CD4-positive, alpha-beta memory T cell (primary cell): Measurements from ENCODE around the gene COL20A1. TPM values are rescaled to one million over a fixed set of nuclear protein-coding genes. Genes with fewer than 3 reads are reported as not detected.
A peak's percentile ranks its signal among the peaks of the same experiment; 100 is the strongest.
"Not testable (repeated sequence)": the region's sequence is repeated elsewhere in the genome, so short reads cannot be mapped to it uniquely, and the experiment has no call there.

Experiments
- CTCF ChIA-PET: fragments of 350-600 bp; sonication (Branson Sonifier 250); formaldehyde crosslinking; loops from one replicate; lab custom pipeline; 2021; ENCODE audit warnings: inconsistent platforms; ENCODE audit not compliant: partially characterized antibody; lab: Charles Lee
- POLR2A ChIA-PET: fragments of 350-600 bp; sonication (Branson Sonifier 250); formaldehyde crosslinking; loops from one replicate; lab custom pipeline; 2021; ENCODE audit not compliant: partially characterized antibody; lab: Charles Lee
- DNase-seq, 5 donors: peaks; one replicate each; pipeline versions ENCODE4 v3.0.0 to v3.0.0-alpha.2; 2020 to 2022; ENCODE audit warnings: mixed read lengths in 1 of 5
- H3K27ac ChIP-seq: one replicate; pipeline ENCODE4 v1.7.0; 2013; ENCODE audit warnings: low read depth, low read length
- H3K27me3 ChIP-seq: 2 replicates; pipeline ENCODE4 v1.7.0; 2013; ENCODE audit warnings: mild to moderate bottlenecking, low read length, moderate library complexity; ENCODE audit not compliant: insufficient read depth
- H3K36me3 ChIP-seq: 2 replicates; pipeline ENCODE4 v1.7.0; 2013; ENCODE audit warnings: mild to moderate bottlenecking, low read length, moderate library complexity; ENCODE audit not compliant: insufficient read depth
- H3K4me1 ChIP-seq: 2 replicates; pipeline ENCODE4 v1.7.0; 2013; ENCODE audit warnings: mild to moderate bottlenecking, low read length, moderate library complexity; ENCODE audit not compliant: insufficient read depth
- H3K4me3 ChIP-seq, 2 donors: one replicate each; pipeline ENCODE4 v1.7.0; 2013; ENCODE audit warnings: low read length in 2 of 2, mild to moderate bottlenecking in 1 of 2
- H3K9me3 ChIP-seq, 2 donors: one replicate each; pipeline ENCODE4 v1.7.0; 2013; ENCODE audit warnings: low read length in 2 of 2, control low read depth in 1 of 2; ENCODE audit not compliant: control insufficient read depth in 1 of 2
- H3K27ac Mint-ChIP-seq, 7 donors: one replicate each; pipeline ENCODE4 v1.8.0; 2020 to 2021; ENCODE audit warnings: mixed read lengths in 7 of 7, mild to moderate bottlenecking in 6 of 7, inconsistent platforms in 3 of 7, moderate library complexity in 3 of 7
- H3K27me3 Mint-ChIP-seq, 2 donors: one replicate each; pipeline ENCODE4 v1.8.0; 2020 to 2021; ENCODE audit warnings: mixed read lengths in 2 of 2
- H3K36me3 Mint-ChIP-seq, 2 donors: one replicate each; pipeline ENCODE4 v1.8.0; 2020 to 2021; ENCODE audit warnings: mixed read lengths in 2 of 2, inconsistent platforms in 1 of 2, mild to moderate bottlenecking in 1 of 2
- H3K4me1 Mint-ChIP-seq, 4 donors: one replicate each; pipeline ENCODE4 v1.8.0; 2020 to 2021; ENCODE audit warnings: mixed read lengths in 4 of 4, mild to moderate bottlenecking in 1 of 4
- H3K4me3 Mint-ChIP-seq, 8 donors: one replicate each; pipeline ENCODE4 v1.8.0; 2020 to 2021; ENCODE audit warnings: mixed read lengths in 8 of 8, mild to moderate bottlenecking in 7 of 8, moderate library complexity in 6 of 8, inconsistent platforms in 3 of 8
- H3K9me3 Mint-ChIP-seq, 8 donors: one replicate each; pipeline ENCODE4 v1.8.0; 2020 to 2021; ENCODE audit warnings: mixed read lengths in 8 of 8, mild to moderate bottlenecking in 5 of 8, inconsistent platforms in 3 of 8, moderate library complexity in 1 of 8
- intact Hi-C: fragments of 100-400 bp; cut with micrococcal nuclease; formaldehyde crosslinking; loops from one replicate; pipeline ENCODE4 v1.15.1; 2023
- polyA plus RNA-seq, 2 donors: library from polyadenylated mRNA; unstranded; fragments of 300-500 nt; fragmentation: Illumina TruSeq; gene quantifications; one replicate each; pipeline ENCODE4 v1.2.3, GENCODE V29; 2021
- total RNA-seq, 2 experiments: library from RNA; stranded (reverse); gene quantifications; one replicate each; pipeline ENCODE4 v1.2.3, GENCODE V29; 2021

COL20A1 gene
- total and polyA plus RNA-seq, 4 experiments from 2014 or later: 0.11 TPM; not detected in 3

DNA sequence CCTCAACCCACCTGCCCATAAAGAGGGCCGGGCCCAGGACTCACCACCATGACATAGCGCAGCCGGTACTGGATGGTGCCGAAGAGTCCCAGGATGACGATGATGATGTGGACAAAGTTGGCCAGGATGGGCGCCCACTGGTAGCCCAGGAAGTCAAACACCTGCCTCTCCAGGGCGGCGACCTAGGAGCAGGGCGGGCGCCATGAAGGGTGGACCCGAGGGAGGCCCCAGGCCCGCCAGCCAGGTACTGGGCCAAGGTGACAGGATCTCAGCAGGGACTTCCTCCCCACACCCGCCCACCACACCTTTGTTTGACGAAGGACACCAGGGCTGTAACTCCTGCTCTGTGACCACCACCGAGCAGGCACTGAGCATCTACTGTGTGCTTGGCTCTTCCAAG is 43.1 kb upstream of the COL20A1 start:
- Mint-ChIP-seq H3K27me3 (peaks cover 20 to 27% of the 10 kb centered on the region in 2 donors), H3K4me3 (no peak overlapping the region), H3K9me3 (peaks cover 0 to 4% (median 0%) of the 10 kb centered on the region in 8 donors), H3K27ac (no peak overlapping the region), H3K36me3 (no peaks in the 10 kb centered on the region), H3K4me1 (peaks cover 4 to 7% (median 6%) of the 10 kb centered on the region in 4 donors)
- DNase-seq: no peak
- Histone ChIP-seq H3K9me3 (no peaks in the 10 kb centered on the region), H3K4me3 (no peak overlapping the region), H3K27ac (no peak overlapping the region), H3K36me3 (no peaks in the 10 kb centered on the region), H3K27me3 (peaks cover 12% of the 10 kb centered on the region), H3K4me1 (peaks cover 8% of the 10 kb centered on the region)
- POLR2A ChIA-PET: no interaction called here
- CTCF ChIA-PET: no interaction called here
- intact Hi-C loops: no loop called here

GRCh38 chr20:63251350-63251749 is 41.6 kb upstream of the COL20A1 start:
- intact Hi-C loops, H3K36me3 Mint-ChIP-seq, H3K27ac Mint-ChIP-seq, H3K36me3 ChIP-seq, H3K9me3 ChIP-seq, DNase-seq, H3K4me1 ChIP-seq, H3K4me3 ChIP-seq, CTCF ChIA-PET, POLR2A ChIA-PET, H3K27ac ChIP-seq, H3K9me3 Mint-ChIP-seq, H3K4me3 Mint-ChIP-seq: not testable (repeated sequence)
- H3K27me3 ChIP-seq: peaks cover 19% of the 10 kb centered on the region
- Mint-ChIP-seq H3K4me1 (peaks cover 4 to 13% (median 7%) of the 10 kb centered on the region in 4 donors), H3K27me3 (peaks cover 28 to 31% of the 10 kb centered on the region in 2 donors)

GRCh38 chr20:63252284-63252711 is 40.7 kb upstream of the COL20A1 start:
- H3K4me3 Mint-ChIP-seq: peak overlapping the region in 1 of 8 donors; percentile 60
- H3K27me3 Mint-ChIP-seq: peaks cover 33 to 37% of the 10 kb centered on the region in 2 donors
- H3K9me3 Mint-ChIP-seq: peaks cover 0 to 4% (median 0%) of the 10 kb centered on the region in 8 donors
- H3K4me1 Mint-ChIP-seq: peaks cover 7 to 13% (median 8%) of the 10 kb centered on the region in 4 donors
- Histone ChIP-seq H3K4me1 (peaks cover 8% of the 10 kb centered on the region), H3K9me3 (no peaks in the 10 kb centered on the region), H3K27me3 (peaks cover 19% of the 10 kb centered on the region), H3K36me3 (no peaks in the 10 kb centered on the region), H3K4me3 (no peak overlapping the region), H3K27ac (no peak overlapping the region)
- DNase-seq: no peak
- CTCF ChIA-PET: no interaction called here
- intact Hi-C loops: no loop called here
- POLR2A ChIA-PET: no interaction called here
- H3K36me3 Mint-ChIP-seq: no peaks in the 10 kb centered on the region
- no peak overlapping the region for H3K27ac Mint-ChIP-seq

GRCh38 chr20:63253065-63253437 is 39.9 kb upstream of the COL20A1 start:
- intact Hi-C loops: no loop called here
- no peak for DNase-seq
- H3K9me3 ChIP-seq: no peaks in the 10 kb centered on the region
- H3K36me3 ChIP-seq: no peaks in the 10 kb centered on the region
- H3K9me3 Mint-ChIP-seq: peaks cover 0 to 4% (median 0%) of the 10 kb centered on the region in 8 donors
- H3K4me3 Mint-ChIP-seq: peak overlapping the region in 6 of 8 donors; percentile 21 to 81 (median 58)
- H3K27ac Mint-ChIP-seq: no peak overlapping the region
- H3K4me3 ChIP-seq: no peak overlapping the region
- no peak overlapping the region for H3K27ac ChIP-seq
- peaks cover 7 to 13% (median 8%) of the 10 kb centered on the region in 4 donors for H3K4me1 Mint-ChIP-seq
- POLR2A ChIA-PET: no interaction called here
- CTCF ChIA-PET: no interaction called here
- H3K36me3 Mint-ChIP-seq: no peaks in the 10 kb centered on the region
- H3K27me3 ChIP-seq: peaks cover 19% of the 10 kb centered on the region
- peaks cover 8% of the 10 kb centered on the region for H3K4me1 ChIP-seq
- H3K27me3 Mint-ChIP-seq: peaks cover 35 to 40% of the 10 kb centered on the region in 2 donors

DNA sequence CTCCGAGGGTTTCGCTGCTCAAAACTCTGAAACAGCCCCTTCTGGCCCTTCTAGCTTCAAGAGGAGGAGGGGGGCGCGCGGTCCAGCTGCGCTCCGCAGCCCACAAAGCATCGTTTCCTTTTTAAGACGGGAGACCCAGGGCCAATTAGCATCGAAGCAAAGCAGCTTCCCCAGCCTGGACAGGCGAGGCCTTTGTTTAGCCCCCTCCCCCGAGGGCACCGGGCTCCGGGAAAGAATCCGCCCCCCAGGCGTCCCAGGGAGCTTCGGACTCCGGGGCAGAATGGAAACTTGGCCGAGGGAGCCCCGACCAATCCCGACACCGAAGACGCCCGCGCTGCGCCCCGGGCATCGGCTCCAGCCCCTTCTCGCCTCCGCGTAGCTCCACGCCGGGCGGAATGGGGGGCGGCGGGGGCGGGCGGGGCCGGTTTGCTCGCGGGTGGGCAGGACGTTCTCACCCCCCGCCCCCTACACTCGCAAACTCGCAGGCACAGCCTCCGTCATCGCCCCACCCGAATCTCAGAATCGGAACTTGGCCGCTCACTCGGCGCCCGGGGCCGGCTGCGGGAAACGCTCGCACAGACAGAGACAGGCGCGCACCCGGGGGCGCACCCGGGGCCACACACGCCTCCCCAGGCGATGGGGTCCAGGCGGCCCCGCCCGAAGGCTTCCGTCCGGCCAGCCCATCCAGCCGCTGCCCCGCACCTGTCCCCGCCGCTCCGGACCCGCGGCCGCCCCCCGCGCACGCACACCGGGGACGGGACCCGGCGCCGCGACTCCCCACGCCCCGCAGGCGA is 39.4 kb upstream of the COL20A1 start:
- no peaks in the 10 kb centered on the region for H3K36me3 Mint-ChIP-seq
- H3K27me3 Mint-ChIP-seq: peaks cover 36 to 39% of the 10 kb centered on the region in 2 donors
- peaks cover 0 to 4% (median 0%) of the 10 kb centered on the region in 8 donors for H3K9me3 Mint-ChIP-seq
- no peak overlapping the region for H3K4me3 ChIP-seq
- H3K27me3 ChIP-seq: peaks cover 19% of the 10 kb centered on the region
- no peak for DNase-seq
- intact Hi-C loops: no loop called here
- CTCF ChIA-PET: no interaction called here
- POLR2A ChIA-PET: no interaction called here
- no peak overlapping the region for H3K4me3 Mint-ChIP-seq
- H3K36me3 ChIP-seq: no peaks in the 10 kb centered on the region
- peaks cover 7 to 13% (median 9%) of the 10 kb centered on the region in 4 donors for H3K4me1 Mint-ChIP-seq
- H3K27ac Mint-ChIP-seq: no peak overlapping the region
- no peak overlapping the region for H3K27ac ChIP-seq
- no peaks in the 10 kb centered on the region for H3K9me3 ChIP-seq
- H3K4me1 ChIP-seq: peaks cover 8% of the 10 kb centered on the region

DNA sequence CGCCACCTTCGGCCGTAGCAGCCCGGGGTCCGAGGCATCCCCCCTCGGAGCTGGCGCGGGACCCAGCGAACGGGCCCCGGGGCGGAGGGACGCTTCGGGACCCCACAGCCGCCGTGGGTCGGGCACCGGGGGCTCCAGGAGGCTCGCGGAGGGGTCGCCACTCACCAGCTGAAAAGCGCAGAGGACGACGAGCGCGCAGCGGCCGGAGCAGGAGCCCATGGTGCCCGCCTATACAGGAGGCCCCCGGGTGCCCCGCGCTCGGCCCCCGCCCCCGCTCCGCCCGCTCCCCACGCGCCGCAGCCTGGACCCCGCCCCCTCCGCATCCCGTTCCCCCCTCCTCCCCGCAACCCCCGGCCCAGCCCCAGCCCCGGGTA is 38.8 kb upstream of the COL20A1 start, which contains the start of gene NKAIN4:
NKAIN4 (minus strand) TSS at position 232 of the 374 bp plus-strand sequence; CDS start at position 219, 13 bp downstream.
- Mint-ChIP-seq H3K36me3 (no peaks in the 10 kb centered on the region), H3K4me1 (peaks cover 7 to 13% (median 9%) of the 10 kb centered on the region in 4 donors), H3K9me3 (peaks cover 0 to 4% (median 0%) of the 10 kb centered on the region in 8 donors), H3K27me3 (peaks cover 36 to 40% of the 10 kb centered on the region in 2 donors), H3K27ac (no peak within 1 kb of the TSS), H3K4me3 (peak within 1 kb of the TSS in 4 of 8 donors; percentile 31 to 66 (median 50))
- no peaks in the 10 kb centered on the region for H3K9me3 ChIP-seq
- no peaks in the 10 kb centered on the region for H3K36me3 ChIP-seq
- H3K27me3 ChIP-seq: peaks cover 19% of the 10 kb centered on the region
- no peak within 1 kb of the TSS for H3K4me3 ChIP-seq
- intact Hi-C loops: no loop called here
- POLR2A ChIA-PET: no interaction called here
- no peak for DNase-seq
- H3K4me1 ChIP-seq: peaks cover 8% of the 10 kb centered on the region
- CTCF ChIA-PET: no interaction called here
- no peak within 1 kb of the TSS for H3K27ac ChIP-seq

DNA sequence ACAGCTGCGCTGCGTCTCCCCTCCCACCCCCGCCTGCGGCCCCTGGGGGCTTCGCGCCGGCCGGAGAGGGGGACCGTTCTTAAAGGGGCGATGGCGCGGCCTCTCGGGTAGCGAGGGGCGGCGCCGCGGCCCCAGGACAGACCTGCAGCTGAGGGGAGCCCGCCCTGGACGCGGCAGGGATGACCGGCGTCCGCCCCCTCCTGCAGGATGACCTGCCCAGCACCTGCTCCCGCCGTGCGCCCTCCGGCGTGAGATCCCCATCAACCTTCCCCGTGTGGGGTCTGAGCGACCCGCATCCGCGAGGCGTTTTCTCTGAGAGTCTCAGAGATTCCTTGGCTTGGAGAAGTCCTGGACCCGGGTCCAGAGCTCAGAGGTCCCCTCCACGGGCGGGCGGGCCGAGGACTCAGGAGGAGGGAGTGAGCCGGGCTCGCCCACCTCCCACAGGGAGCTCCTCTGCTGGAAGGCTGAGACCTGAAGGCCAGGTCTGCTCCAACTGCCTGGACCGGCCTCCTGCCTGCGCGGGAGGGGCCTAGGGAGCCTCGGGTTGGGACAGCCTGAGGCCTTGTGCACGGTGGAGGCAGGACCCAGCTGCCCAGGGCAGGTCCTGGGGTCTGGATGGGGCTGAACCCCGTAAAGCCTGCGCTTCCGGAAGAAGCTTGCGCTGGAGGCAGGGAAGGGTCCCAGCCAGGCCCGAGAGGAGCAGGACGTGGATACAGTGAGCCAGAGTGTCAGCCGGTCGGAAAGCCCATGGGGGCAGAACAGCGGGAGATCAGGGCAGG is 38.2 kb upstream of the COL20A1 start:
- no peak overlapping the region for H3K27ac Mint-ChIP-seq
- peaks cover 8% of the 10 kb centered on the region for H3K4me1 ChIP-seq
- intact Hi-C loops: no loop called here
- peak overlapping the region in 4 of 8 donors; percentile 31 to 66 (median 50) for H3K4me3 Mint-ChIP-seq
- peaks cover 19% of the 10 kb centered on the region for H3K27me3 ChIP-seq
- DNase-seq: no peak
- H3K36me3 ChIP-seq: no peaks in the 10 kb centered on the region
- ChIA-PET POLR2A (no interaction called here), CTCF (interaction anchor here (0.8 kb wide), 1 partner anchor 465 kb away, joined by 3 read pairs; no protein-coding TSS in a partner anchor)
- H3K36me3 Mint-ChIP-seq: no peaks in the 10 kb centered on the region
- H3K27me3 Mint-ChIP-seq: peaks cover 37 to 43% of the 10 kb centered on the region in 2 donors
- peaks cover 7 to 13% (median 9%) of the 10 kb centered on the region in 4 donors for H3K4me1 Mint-ChIP-seq
- no peaks in the 10 kb centered on the region for H3K9me3 ChIP-seq
- H3K4me3 ChIP-seq: no peak overlapping the region
- no peak overlapping the region for H3K27ac ChIP-seq
- peaks cover 0 to 4% (median 0%) of the 10 kb centered on the region in 8 donors for H3K9me3 Mint-ChIP-seq
